CD8-positive, alpha-beta memory T cell (primary cell): ENCODE data around the gene TSKU. TPM values are rescaled to one million over a fixed set of nuclear protein-coding genes. Genes with fewer than 3 reads are reported as not detected.
"Not testable (repeated sequence)": the region's sequence is repeated elsewhere in the genome, so short reads cannot be mapped to it uniquely, and the experiment has no call there.

Experiments
- CTCF ChIA-PET: fragments of 350-600 bp; sonication (Branson Sonifier 250); formaldehyde crosslinking; loops from one replicate; lab custom pipeline; 2021; ENCODE audit warnings: antibody characterized with exemption; lab: Charles Lee
- POLR2A ChIA-PET: fragments of 350-600 bp; sonication (Branson Sonifier 250); formaldehyde crosslinking; loops from one replicate; lab custom pipeline; 2021; ENCODE audit warnings: antibody characterized with exemption; lab: Charles Lee
- DNase-seq, 5 donors: peaks; one replicate each; pipeline versions ENCODE4 v3.0.0 to v3.0.0-alpha.2; 2020 to 2022; ENCODE audit warnings: mixed read lengths in 1 of 5
- H3K27ac ChIP-seq: one replicate; pipeline ENCODE4 v1.7.0; 2013; ENCODE audit warnings: low read depth, mild to moderate bottlenecking, low read length, moderate library complexity
- H3K27me3 ChIP-seq: 2 replicates; pipeline ENCODE4 v1.7.0; 2013; ENCODE audit warnings: low read length, mild to moderate bottlenecking; ENCODE audit not compliant: insufficient read depth, poor library complexity, severe bottlenecking
- H3K36me3 ChIP-seq: 2 replicates; pipeline ENCODE4 v1.7.0; 2013; ENCODE audit warnings: mild to moderate bottlenecking, low read length, moderate library complexity; ENCODE audit not compliant: insufficient read depth
- H3K4me1 ChIP-seq: 2 replicates; pipeline ENCODE4 v1.7.0; 2013; ENCODE audit warnings: mild to moderate bottlenecking, low read length, moderate library complexity; ENCODE audit not compliant: insufficient read depth
- H3K4me3 ChIP-seq: 2 replicates; pipeline ENCODE4 v1.7.0; 2013; ENCODE audit warnings: mild to moderate bottlenecking, low read length
- H3K9me3 ChIP-seq: 2 replicates; pipeline ENCODE4 v1.7.0; 2013; ENCODE audit warnings: mild to moderate bottlenecking, low read length
- H3K27ac Mint-ChIP-seq, 8 donors: one replicate each; pipeline ENCODE4 v1.8.0; 2020 to 2021; ENCODE audit warnings: mixed read lengths in 8 of 8, mild to moderate bottlenecking in 6 of 8, inconsistent platforms in 3 of 8, moderate library complexity in 3 of 8
- H3K27me3 Mint-ChIP-seq, 2 donors: one replicate each; pipeline ENCODE4 v1.8.0; 2020 to 2021; ENCODE audit warnings: mixed read lengths in 2 of 2, mild to moderate bottlenecking in 1 of 2, moderate library complexity in 1 of 2
- H3K36me3 Mint-ChIP-seq, 3 donors: one replicate each; pipeline ENCODE4 v1.8.0; 2020 to 2021; ENCODE audit warnings: mixed read lengths in 3 of 3, inconsistent platforms in 1 of 3, mild to moderate bottlenecking in 1 of 3
- H3K4me1 Mint-ChIP-seq, 3 donors: one replicate each; pipeline ENCODE4 v1.8.0; 2020 to 2021; ENCODE audit warnings: mixed read lengths in 3 of 3, inconsistent platforms in 1 of 3, mild to moderate bottlenecking in 1 of 3
- H3K4me3 Mint-ChIP-seq, 7 donors: one replicate each; pipeline ENCODE4 v1.8.0; 2020 to 2021; ENCODE audit warnings: mixed read lengths in 7 of 7, mild to moderate bottlenecking in 6 of 7, moderate library complexity in 4 of 7, inconsistent platforms in 2 of 7
- H3K9me3 Mint-ChIP-seq, 5 donors: one replicate each; pipeline ENCODE4 v1.8.0; 2020 to 2022; ENCODE audit warnings: mixed read lengths in 5 of 5, mild to moderate bottlenecking in 3 of 5, moderate library complexity in 2 of 5, inconsistent platforms in 1 of 5
- polyA plus RNA-seq: library from polyadenylated mRNA; unstranded; fragments of 300-500 nt; fragmentation: Illumina TruSeq; gene quantifications from one replicate; pipeline ENCODE4 v1.2.3, GENCODE V29; 2021
- total RNA-seq, 2 experiments: library from RNA; stranded (reverse); gene quantifications; one replicate each; pipeline ENCODE4 v1.2.3, GENCODE V29; 2021

TSKU gene
- total and polyA plus RNA-seq, 3 experiments from 2014 or later, result 0.11 to 0.13 TPM; not detected in 1

GRCh38 chr11:76824980-76825725 lies 42.0 kb downstream of the TSKU start:
- Histone ChIP-seq H3K36me3 (no peaks in the 10 kb centered on the region), H3K27me3 (no peaks in the 10 kb centered on the region), H3K4me1 (no peaks in the 10 kb centered on the region), H3K27ac (peak overlapping the region; percentile 70), H3K4me3 (no peak overlapping the region), H3K9me3 (no peaks in the 10 kb centered on the region)
- DNase-seq, result no peak
- H3K4me1 Mint-ChIP-seq, result peaks cover 0 to 4% (median 2%) of the 10 kb centered on the region in 3 donors
- H3K9me3 Mint-ChIP-seq, result no peaks in the 10 kb centered on the region
- H3K27me3 Mint-ChIP-seq, result peaks cover 2 to 12% of the 10 kb centered on the region in 2 donors
- peak overlapping the region in 1 of 7 donors; percentile 59 for H3K4me3 Mint-ChIP-seq
- ChIA-PET POLR2A (no interaction called here), CTCF (interaction anchor here (1.2 kb wide), 1 partner anchor 11 kb away, joined by 4 read pairs; no protein-coding TSS in a partner anchor)
- H3K36me3 Mint-ChIP-seq, result no peaks in the 10 kb centered on the region
- H3K27ac Mint-ChIP-seq, result peak overlapping the region in 1 of 8 donors; percentile 17

- Histone ChIP-seq H3K9me3 (no peaks in the 10 kb centered on the region), H3K27ac (peak overlapping the region; percentile 70), H3K36me3 (no peaks in the 10 kb centered on the region), H3K4me1 (no peaks in the 10 kb centered on the region), H3K27me3 (no peaks in the 10 kb centered on the region), H3K4me3 (no peak overlapping the region)
- Mint-ChIP-seq H3K9me3 (no peaks in the 10 kb centered on the region), H3K4me3 (no peak overlapping the region), H3K36me3 (no peaks in the 10 kb centered on the region), H3K27ac (peak overlapping the region in 1 of 8 donors; percentile 36), H3K4me1 (peaks cover 0 to 4% (median 2%) of the 10 kb centered on the region in 3 donors), H3K27me3 (peaks cover 5 to 12% of the 10 kb centered on the region in 2 donors)
- CTCF ChIA-PET, result no interaction called here
- no peak for DNase-seq
- POLR2A ChIA-PET, result no interaction called here
Observed at GRCh38 chr11:76825726-76826396, 42.7 kb downstream of the TSKU start.

GRCh38 chr11:76826508-76826907 lies 43.4 kb downstream of the TSKU start:
- H3K27ac ChIP-seq, CTCF ChIA-PET, H3K36me3 ChIP-seq, H3K4me3 ChIP-seq, POLR2A ChIA-PET, H3K9me3 Mint-ChIP-seq, H3K4me1 Mint-ChIP-seq, H3K4me3 Mint-ChIP-seq, H3K27ac Mint-ChIP-seq, H3K27me3 ChIP-seq, H3K9me3 ChIP-seq, H3K4me1 ChIP-seq, H3K36me3 Mint-ChIP-seq, DNase-seq: not testable (repeated sequence)
- peaks cover 5 to 16% of the 10 kb centered on the region in 2 donors for H3K27me3 Mint-ChIP-seq

GRCh38 chr11:76827005-76827404 lies 43.8 kb downstream of the TSKU start:
- H3K27me3 Mint-ChIP-seq, result peaks cover 5 to 18% of the 10 kb centered on the region in 2 donors
- H3K4me1 Mint-ChIP-seq, CTCF ChIA-PET, H3K4me1 ChIP-seq, POLR2A ChIA-PET, H3K9me3 ChIP-seq, H3K27ac ChIP-seq, H3K27ac Mint-ChIP-seq, H3K36me3 ChIP-seq, DNase-seq, H3K27me3 ChIP-seq, H3K9me3 Mint-ChIP-seq, H3K4me3 Mint-ChIP-seq, H3K4me3 ChIP-seq, H3K36me3 Mint-ChIP-seq: not testable (repeated sequence)

- DNase-seq, result no peak
- Histone ChIP-seq H3K4me1 (no peaks in the 10 kb centered on the region), H3K4me3 (no peak overlapping the region), H3K36me3 (no peaks in the 10 kb centered on the region), H3K9me3 (no peaks in the 10 kb centered on the region), H3K27ac (no peak overlapping the region), H3K27me3 (no peaks in the 10 kb centered on the region)
- Mint-ChIP-seq H3K4me1 (peaks cover 0 to 2% (median 0%) of the 10 kb centered on the region in 3 donors), H3K4me3 (no peak overlapping the region), H3K36me3 (no peaks in the 10 kb centered on the region), H3K27me3 (peaks cover 3 to 12% of the 10 kb centered on the region in 2 donors), H3K27ac (peak overlapping the region in 1 of 8 donors; percentile 35), H3K9me3 (no peaks in the 10 kb centered on the region)
- CTCF ChIA-PET, result no interaction called here
- POLR2A ChIA-PET, result no interaction called here
Observed at GRCh38 chr11:76830639-76831327, 47.6 kb downstream of the TSKU start.

GRCh38 chr11:76831686-76832310 lies 48.6 kb downstream of the TSKU start:
- no peak overlapping the region for H3K4me3 ChIP-seq
- Mint-ChIP-seq H3K27me3 (peaks cover 3 to 12% of the 10 kb centered on the region in 2 donors), H3K36me3 (no peaks in the 10 kb centered on the region), H3K4me3 (no peak overlapping the region), H3K9me3 (no peaks in the 10 kb centered on the region), H3K4me1 (no peaks in the 10 kb centered on the region), H3K27ac (peak overlapping the region in 1 of 8 donors; percentile 48)
- H3K9me3 ChIP-seq, result no peaks in the 10 kb centered on the region
- no peaks in the 10 kb centered on the region for H3K4me1 ChIP-seq
- no peak for DNase-seq
- H3K27ac ChIP-seq, result no peak overlapping the region
- no peaks in the 10 kb centered on the region for H3K36me3 ChIP-seq
- no peaks in the 10 kb centered on the region for H3K27me3 ChIP-seq
- ChIA-PET POLR2A (no interaction called here), CTCF (no interaction called here)

GRCh38 chr11:76832361-76832760 lies 49.2 kb downstream of the TSKU start:
- CTCF ChIA-PET, result no interaction called here
- Mint-ChIP-seq H3K4me1 (no peaks in the 10 kb centered on the region), H3K9me3 (no peaks in the 10 kb centered on the region), H3K36me3 (no peaks in the 10 kb centered on the region), H3K27me3 (peaks cover 3 to 12% of the 10 kb centered on the region in 2 donors), H3K27ac (no peak overlapping the region), H3K4me3 (no peak overlapping the region)
- H3K9me3 ChIP-seq, result no peaks in the 10 kb centered on the region
- H3K27ac ChIP-seq, result no peak overlapping the region
- no peaks in the 10 kb centered on the region for H3K27me3 ChIP-seq
- H3K4me3 ChIP-seq, result no peak overlapping the region
- no peaks in the 10 kb centered on the region for H3K36me3 ChIP-seq
- no peaks in the 10 kb centered on the region for H3K4me1 ChIP-seq
- DNase-seq, result no peak
- POLR2A ChIA-PET, result no interaction called here
